OCI-LY7 (cell line): Measurements from ENCODE around the gene TNFRSF25. TPM values are rescaled to one million over a fixed set of nuclear protein-coding genes. Genes with fewer than 3 reads are reported as not detected.
A peak's percentile ranks its signal among the peaks of the same experiment; 100 is the strongest.

ENCODE experiments used
- Bru-seq: library from RNA; stranded (reverse); fragments of 400-500 nt; gene quantifications from one replicate; lab custom pipeline; 2021; lab: Mats Ljungman, UMichigan
- BruChase-seq, 2 experiments: library from RNA; stranded (reverse); fragments of 400-500 nt; gene quantifications; one replicate each; lab custom pipeline; 2021; lab: Mats Ljungman, UMichigan
- BruUV-seq: library from RNA; stranded (reverse); fragments of 400-500 nt; replicated peaks from 2 replicates; lab custom pipeline; 2021; lab: Mats Ljungman, UMichigan
- CTCF ChIA-PET: fragments of 300-600 bp; sonication (Branson Sonifier 250); formaldehyde crosslinking; loops from one replicate; lab custom pipeline; 2022; ENCODE audit warnings: antibody characterized with exemption; ENCODE audit not compliant: unreplicated experiment; lab: Charles Lee
- POLR2A ChIA-PET: fragments of 300-600 bp; sonication (Branson Sonifier 250); formaldehyde crosslinking; loops from one replicate; lab custom pipeline; 2022; ENCODE audit warnings: antibody characterized with exemption; lab: Charles Lee
- DNase-seq: peaks from one replicate; pipeline ENCODE4 v3.0.0-alpha.2; 2015; ENCODE audit warnings: low spot score
- H2AFZ ChIP-seq: fragments of 200-600 bp; sonication (generic), shearing (Covaris generic); 2 replicates; pipeline ENCODE4 v1.6.1; 2014; ENCODE audit warnings: mild to moderate bottlenecking, antibody characterized with exemption, low read length, moderate library complexity
- H3K27ac ChIP-seq: fragments of 200-600 bp; sonication (generic); 2 replicates; pipeline ENCODE4 v1.5.1; 2014; ENCODE audit warnings: mixed run types, low read depth, mild to moderate bottlenecking, moderate library complexity, low read length, inconsistent platforms; ENCODE audit not compliant: poor library complexity, severe bottlenecking
- H3K36me3 ChIP-seq: fragments of 200-600 bp; sonication (generic); 2 replicates; pipeline ENCODE4 v1.6.1; 2014; ENCODE audit warnings: mild to moderate bottlenecking, antibody characterized with exemption, low read length, moderate library complexity, mixed read lengths; ENCODE audit not compliant: insufficient read depth
- H3K4me1 ChIP-seq: fragments of 200-600 bp; sonication (generic); 2 replicates; pipeline ENCODE4 v1.5.1; 2014; ENCODE audit warnings: mild to moderate bottlenecking, low read length; ENCODE audit not compliant: insufficient read depth, poor library complexity, severe bottlenecking
- H3K4me2 ChIP-seq: fragments of 200-600 bp; sonication (generic); 2 replicates; pipeline ENCODE4 v1.6.1; 2014; ENCODE audit warnings: mild to moderate bottlenecking, low read length
- H3K4me3 ChIP-seq: fragments of 200-600 bp; sonication (generic); 2 replicates; pipeline ENCODE4 v1.5.1; 2014; ENCODE audit warnings: mild to moderate bottlenecking, low read depth, low read length; ENCODE audit not compliant: poor library complexity, severe bottlenecking
- H3K79me2 ChIP-seq: fragments of 200-600 bp; sonication (generic); 2 replicates; pipeline ENCODE4 v1.6.1; 2016; ENCODE audit warnings: low read depth, mild to moderate bottlenecking, low read length, moderate library complexity, mixed read lengths; ENCODE audit not compliant: insufficient read depth
- H3K9me2 ChIP-seq: fragments of 200-600 bp; sonication (generic); 2 replicates; pipeline ENCODE4 v1.6.1; 2016; ENCODE audit warnings: mild to moderate bottlenecking, low read length, mixed read lengths; ENCODE audit not compliant: insufficient read depth
- H3K9me3 ChIP-seq: fragments of 200-600 bp; sonication (generic); 2 replicates; pipeline ENCODE4 v1.6.1; 2014; ENCODE audit warnings: mild to moderate bottlenecking, mixed run types, low read length, mixed read lengths
- H4K20me1 ChIP-seq: fragments of 200-600 bp; sonication (generic); 2 replicates; pipeline ENCODE4 v1.6.1; 2014; ENCODE audit warnings: mild to moderate bottlenecking, antibody characterized with exemption, low read length, moderate library complexity, mixed read lengths; ENCODE audit not compliant: insufficient read depth
- CTCF ChIP-seq: fragments of 200-600 bp; sonication (generic); conservative IDR thresholded peaks from 2 replicates; pipeline ENCODE4 v1.5.1; 2014; ENCODE audit warnings: mild to moderate bottlenecking, antibody characterized with exemption, low read length, moderate library complexity, mixed read lengths
- EZH2phosphoT487 ChIP-seq: fragments of 200-600 bp; sonication (generic); IDR thresholded peaks from 2 replicates; pipeline ENCODE4 v1.6.1; 2018; ENCODE audit warnings: low read depth, borderline replicate concordance, mild to moderate bottlenecking, mixed run types, antibody characterized with exemption, low read length, moderate library complexity, mixed read lengths
- intact Hi-C: fragments of 100-400 bp; cut with micrococcal nuclease; formaldehyde crosslinking; loops from one replicate; pipeline ENCODE4 v1.10.0; 2022; ENCODE audit not compliant: unreplicated experiment
- long read RNA-seq: library from polyadenylated mRNA; stranded (forward); transcript quantifications from one replicate; pipeline ENCODE4 v2.0.0, GENCODE V29; 2022
- total RNA-seq, 2 experiments: library from RNA; depleted of rRNA in 1 of 2; stranded (reverse); fragments of >200 nt in 1 of 2; shearing (Covaris generic) in 1 of 2; gene quantifications; 2 replicates each; pipeline ENCODE4 v1.2.3, GENCODE V29; 2014 to 2022

TNFRSF25 gene
- total RNA-seq (2014; rRNA removed; shearing (Covaris generic)) (1.7 and 2.8 TPM in 2 replicates), total RNA-seq (2022) (0.65 and 1.7 TPM in 2 replicates), Bru-seq, nascent RNA (percentile 17 among the genes with signal in this experiment), BruChase-seq, experiment 1, labeled RNA remaining after a 6-hour chase (percentile 38 among the genes with signal in this experiment), BruChase-seq, experiment 2, labeled RNA remaining after a 2-hour chase (percentile 34 among the genes with signal in this experiment)
- long read RNA-seq, partial matches to known transcripts: 0 of 1 reads
- long read RNA-seq, other reads (novel, unspliced or antisense): 1 of 1 reads

DNA sequence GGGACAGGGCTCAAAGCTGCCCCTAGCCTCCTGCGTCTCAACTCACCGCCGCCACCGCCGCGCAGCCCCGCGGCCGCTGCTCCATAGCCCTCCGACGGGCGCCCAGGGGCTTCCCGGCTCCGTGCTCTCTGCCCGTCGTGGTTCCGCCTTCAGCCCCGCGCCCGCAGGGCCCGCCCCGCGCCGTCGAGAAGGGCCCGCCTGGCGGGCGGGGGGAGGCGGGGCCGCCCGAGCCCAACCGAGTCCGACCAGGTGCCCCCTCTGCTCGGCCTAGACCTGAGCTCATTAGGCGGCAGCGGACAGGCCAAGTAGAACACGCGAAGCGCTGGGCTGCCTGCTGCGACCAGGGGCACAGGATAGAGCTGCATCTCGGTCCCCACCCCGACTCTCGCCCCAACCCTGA, at the start of gene TNFRSF25:
TSS of gene TNFRSF25 (minus strand) at position 151 of the 400 bp plus-strand sequence. CDS start at position 85, 66 bp downstream.
- no peak for TF ChIP-seq EZH2phosphoT487
- no peak for TF ChIP-seq CTCF
- Histone ChIP-seq H3K4me3 (no peak within 1 kb of the TSS), H3K9me3 (no peaks in the 10 kb centered on the region), H2AFZ (no peak within 1 kb of the TSS), H4K20me1 (no peaks in the 10 kb centered on the region), H3K36me3 (no peaks in the 10 kb centered on the region), H3K4me2 (no peak within 1 kb of the TSS), H3K27ac (no peak within 1 kb of the TSS), H3K79me2 (no peaks in the 10 kb centered on the region), H3K4me1 (no peaks in the 10 kb centered on the region), H3K9me2 (no peaks in the 10 kb centered on the region)
- intact Hi-C loops: no loop called here
- BruUV-seq: no TSS peak
- DNase-seq: no peak
- ChIA-PET POLR2A (no interaction called here), CTCF (no interaction called here)

DNA sequence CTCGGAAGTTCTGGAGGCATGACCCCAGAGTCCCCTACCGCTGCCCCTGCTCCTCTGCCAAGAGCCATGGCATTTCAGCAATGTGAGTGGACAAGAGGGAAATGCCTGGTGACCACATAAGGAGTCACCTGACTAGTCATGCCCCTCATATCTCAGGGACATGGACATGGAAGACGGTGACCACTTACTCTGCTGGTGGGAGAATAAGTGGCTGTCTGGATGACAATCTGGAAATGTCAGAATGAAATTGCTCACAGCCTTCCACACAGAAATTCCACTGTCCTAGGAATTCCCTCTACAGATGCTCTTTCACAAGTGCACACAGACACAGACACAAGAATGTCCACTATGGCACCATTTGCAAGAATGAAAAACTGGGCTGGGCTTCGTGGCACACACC, 49.8 kb upstream of the TNFRSF25 start:
- BruUV-seq: no TSS peak
- Histone ChIP-seq H3K27ac (no peak overlapping the region), H3K4me3 (no peak overlapping the region), H3K79me2 (no peaks in the 10 kb centered on the region), H3K36me3 (no peaks in the 10 kb centered on the region), H3K4me1 (no peaks in the 10 kb centered on the region), H3K4me2 (no peak overlapping the region), H4K20me1 (no peaks in the 10 kb centered on the region), H3K9me3 (no peaks in the 10 kb centered on the region), H2AFZ (no peak overlapping the region), H3K9me2 (no peaks in the 10 kb centered on the region)
- POLR2A ChIA-PET: no interaction called here
- CTCF ChIA-PET: no interaction called here
- no peak for DNase-seq
- intact Hi-C loops: no loop called here
- no peak for TF ChIP-seq CTCF
- TF ChIP-seq EZH2phosphoT487: no peak

DNA sequence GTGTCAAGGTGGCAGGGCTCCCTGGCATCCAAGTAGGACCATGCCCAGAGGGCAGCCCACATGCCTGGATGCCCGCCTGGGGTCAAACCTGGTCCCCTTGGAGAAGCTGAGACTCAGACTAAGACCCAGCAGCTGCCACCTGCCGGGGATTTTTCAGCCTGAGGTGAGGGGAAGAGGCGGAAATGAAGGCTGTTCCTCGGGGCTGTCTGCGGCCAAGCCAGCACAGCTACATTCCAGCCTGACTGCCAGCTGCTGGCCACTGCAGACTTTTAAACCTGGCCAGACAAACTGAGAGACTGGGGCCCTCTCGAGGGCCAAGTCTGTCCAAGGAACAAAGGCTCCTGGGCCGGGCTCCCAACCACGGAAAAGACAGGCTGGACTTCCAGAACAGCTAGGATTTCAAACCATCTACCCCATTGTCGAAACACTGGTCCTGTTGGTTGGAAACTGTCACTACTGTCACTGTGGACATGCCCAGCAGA, 47.4 kb upstream of the TNFRSF25 start:
- TF ChIP-seq EZH2phosphoT487: no peak
- no peak for TF ChIP-seq CTCF
- BruUV-seq: no TSS peak
- Histone ChIP-seq H3K27ac (no peak overlapping the region), H3K4me2 (no peak overlapping the region), H3K9me2 (no peaks in the 10 kb centered on the region), H3K79me2 (no peaks in the 10 kb centered on the region), H3K4me3 (no peak overlapping the region), H3K4me1 (no peaks in the 10 kb centered on the region), H3K9me3 (no peaks in the 10 kb centered on the region), H2AFZ (no peak overlapping the region), H4K20me1 (no peaks in the 10 kb centered on the region), H3K36me3 (no peaks in the 10 kb centered on the region)
- ChIA-PET CTCF (no interaction called here), POLR2A (interaction anchor here (0.6 to 0.7 kb wide), 2 partner anchors 8 to 24 kb away, joined by 3 read pairs; no protein-coding TSS in a partner anchor)
- intact Hi-C loops: no loop called here
- DNase-seq: no peak
